T1000 (cell line): ENCODE measurements around the gene TMEM171.

Experiments used
- DNase-seq: peaks from one replicate; lab custom pipeline; 2025; ENCODE audit warnings: mixed read lengths; lab: John Stamatoyannopoulos, UW

TMEM171 gene

DNA sequence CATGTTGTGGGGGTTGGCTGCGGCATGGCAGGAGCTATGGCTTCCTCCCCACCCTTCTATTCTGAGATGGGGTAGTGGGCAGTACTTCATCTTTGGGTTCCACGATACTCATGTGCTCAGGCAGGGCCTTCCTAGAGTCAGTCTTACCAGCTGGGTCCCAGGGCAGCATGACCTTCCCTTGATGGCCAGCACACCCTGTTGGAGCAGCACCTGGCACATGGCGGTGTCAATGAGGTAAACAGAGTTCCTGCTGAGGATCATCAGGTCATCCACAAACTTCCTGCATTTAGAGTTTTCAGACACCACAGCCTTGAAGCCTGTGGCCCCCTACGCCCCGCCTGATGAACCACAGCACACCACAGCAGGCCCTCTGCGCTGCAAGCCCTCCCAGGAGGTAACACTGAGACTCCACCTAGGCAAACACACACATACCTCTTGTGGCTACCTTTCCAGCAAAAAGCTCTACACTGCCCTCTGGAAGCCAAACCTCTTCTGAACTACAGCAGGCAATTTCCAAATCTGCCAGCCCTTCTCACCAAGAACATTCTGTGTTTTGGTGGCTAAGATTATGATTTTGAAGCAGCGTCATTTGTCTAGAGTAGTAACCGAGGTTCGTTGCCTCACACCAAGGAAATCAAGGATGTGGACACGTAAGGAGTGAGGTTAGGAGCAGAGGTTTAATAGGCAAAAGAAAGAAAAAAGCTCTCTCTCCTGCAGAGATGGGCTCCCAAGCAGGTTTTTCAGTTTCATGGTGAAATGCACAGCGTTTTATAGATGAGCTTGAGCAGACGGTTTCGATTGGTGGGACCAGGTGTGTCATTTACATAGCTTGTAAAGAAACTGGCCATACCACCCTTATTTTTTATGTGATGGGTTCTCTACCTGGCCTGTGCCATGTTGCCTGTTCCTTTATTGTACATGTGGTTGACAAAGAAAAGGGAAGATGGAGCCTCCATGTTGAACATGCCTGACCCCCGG lies 32.3 kb downstream of the TMEM171 start:
- DNase-seq = no peak

DNA sequence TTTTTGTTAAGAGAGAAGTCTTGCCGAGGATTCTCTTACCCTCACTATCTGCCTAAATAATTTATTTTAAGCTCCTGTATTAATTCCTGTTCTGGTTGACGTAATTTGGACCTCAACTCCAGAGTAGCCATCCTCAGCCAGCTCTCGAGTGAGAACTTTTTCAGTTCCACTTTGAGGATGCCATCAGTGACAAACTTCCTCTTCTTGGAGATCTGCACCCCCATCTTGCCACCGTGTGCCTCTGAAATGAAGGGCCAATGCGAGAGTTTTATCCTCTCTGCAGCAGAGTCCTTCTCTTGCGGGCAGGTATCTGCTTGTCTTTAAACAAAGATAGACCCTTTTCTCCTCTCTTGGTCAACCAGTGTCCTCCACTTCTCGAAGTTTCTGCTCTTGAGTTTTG lies 33.1 kb downstream of the TMEM171 start:
- no peak for DNase-seq

DNA sequence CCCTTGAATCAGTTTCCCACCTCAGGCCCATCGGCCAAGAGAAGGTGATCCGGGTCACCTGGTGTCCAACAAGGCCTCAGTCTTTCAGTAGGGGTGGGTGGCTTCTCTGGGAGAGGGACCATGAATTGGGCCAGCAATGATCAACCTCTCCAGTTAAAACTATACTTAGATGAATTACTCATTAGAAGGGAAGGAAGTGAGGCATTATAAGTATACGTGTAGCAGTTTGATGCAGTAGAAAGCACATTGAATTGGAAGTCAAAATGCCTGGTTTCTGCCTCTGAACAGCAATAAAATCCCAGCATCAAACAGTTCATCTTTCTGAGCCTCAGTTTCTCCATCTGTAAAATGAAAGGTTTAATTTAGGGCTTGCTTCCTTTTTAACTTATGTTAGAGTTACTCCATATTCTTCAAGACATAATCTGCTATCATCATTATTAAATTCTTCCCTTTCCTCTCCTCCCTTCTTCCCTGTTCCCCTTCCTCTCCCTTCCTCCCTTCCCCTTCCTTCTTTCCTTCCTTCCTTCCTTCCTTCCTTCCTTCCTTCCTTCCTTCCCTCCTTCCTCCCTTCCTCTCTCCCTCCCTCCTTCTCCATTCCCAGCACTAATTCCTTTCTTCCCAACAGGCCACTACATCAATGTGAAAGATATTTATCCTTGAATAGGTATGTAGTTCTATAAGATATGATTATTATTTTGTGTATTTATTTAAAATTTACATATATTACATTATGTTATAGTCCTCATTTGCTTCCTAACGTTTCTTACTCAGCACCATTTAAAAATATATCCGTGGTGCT lies 34.0 kb downstream of the TMEM171 start:
- DNase-seq = no peak

DNA sequence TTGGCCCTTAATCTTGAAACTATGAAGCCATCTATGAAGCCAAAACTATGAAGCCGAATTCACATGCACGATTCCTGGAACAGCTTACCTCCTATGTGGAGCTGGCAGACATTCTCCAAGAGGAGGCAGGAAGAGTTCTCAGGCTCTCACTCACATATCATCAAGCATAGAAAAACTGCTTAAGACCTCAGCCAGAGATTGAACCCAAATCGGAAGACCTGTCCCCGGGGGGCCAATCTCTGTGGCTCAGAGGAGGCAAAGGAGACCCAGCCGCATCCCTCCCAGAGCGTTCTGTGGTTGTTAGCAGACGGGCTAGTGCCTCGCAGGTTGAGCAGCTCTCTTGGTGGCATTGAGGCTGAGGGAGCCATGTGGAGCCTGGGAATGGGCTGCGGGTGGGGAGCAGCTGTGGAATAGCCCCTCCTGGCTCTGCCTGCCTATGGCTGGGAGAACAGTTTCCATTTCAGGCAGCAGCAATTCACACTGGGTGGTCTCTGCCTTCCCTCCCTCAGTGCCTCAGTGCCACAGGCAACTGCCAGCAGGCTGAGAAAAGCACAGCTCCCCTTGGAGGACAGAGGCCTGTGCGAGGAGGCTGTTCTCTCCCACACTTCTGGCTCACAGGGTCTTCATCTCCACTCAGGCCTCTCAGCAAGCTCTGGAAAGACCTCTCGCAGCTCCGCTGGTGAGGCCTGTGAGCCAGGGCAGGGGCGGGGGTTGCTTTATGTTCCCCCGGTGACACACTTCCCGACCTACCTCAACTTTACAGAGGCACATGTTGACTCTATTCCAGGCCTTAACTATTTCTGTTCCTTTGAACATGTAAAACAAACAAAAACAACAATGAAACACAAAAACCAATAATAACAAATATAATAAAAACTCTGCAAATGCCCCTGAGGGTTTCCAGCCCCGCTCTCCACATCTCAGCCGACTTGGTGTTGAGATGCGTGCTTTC lies 35.2 kb downstream of the TMEM171 start:
- DNase-seq = no peak

DNA sequence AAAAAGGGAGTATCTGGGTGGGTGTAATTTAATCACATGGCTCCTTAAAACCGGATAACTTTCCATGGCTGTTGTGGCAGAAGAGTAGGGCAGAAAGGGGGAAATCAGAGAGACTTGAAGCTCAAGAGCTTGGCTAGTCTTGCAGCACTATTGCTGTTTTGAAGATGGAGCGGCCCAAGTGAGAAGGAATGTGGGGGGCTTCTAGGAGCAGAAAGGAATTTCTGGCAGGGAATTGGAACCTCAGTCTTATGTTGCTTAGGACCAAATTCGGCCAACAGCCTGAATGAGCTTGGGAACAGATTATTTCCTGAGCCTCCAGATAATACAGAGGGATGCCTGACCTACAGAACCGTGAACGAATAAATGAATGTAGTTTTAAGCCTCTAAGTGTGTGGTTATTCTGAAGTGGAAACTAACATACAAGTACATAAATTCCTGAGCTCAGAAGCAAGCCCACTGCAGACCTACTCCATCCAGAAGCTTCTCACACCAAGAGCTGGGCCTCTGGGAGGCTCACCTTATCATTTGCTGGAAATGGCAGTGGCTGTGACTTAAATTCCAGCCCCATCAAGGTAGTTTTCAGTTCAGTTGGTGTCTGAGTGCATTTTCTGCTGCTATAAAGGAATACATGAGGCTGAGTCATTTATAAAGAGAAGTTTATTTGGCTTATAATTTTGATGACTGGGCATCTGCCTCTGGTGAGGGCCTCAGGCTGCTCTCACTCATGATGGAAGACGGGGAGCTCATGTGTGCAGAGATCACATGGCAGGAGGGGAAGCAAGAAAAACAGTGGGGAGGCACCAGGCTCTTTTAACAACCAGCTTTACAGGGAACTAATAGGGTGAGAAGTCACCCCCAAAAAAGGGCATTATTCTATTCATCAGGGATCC lies 37.3 kb downstream of the TMEM171 start:
- DNase-seq = no peak

DNA sequence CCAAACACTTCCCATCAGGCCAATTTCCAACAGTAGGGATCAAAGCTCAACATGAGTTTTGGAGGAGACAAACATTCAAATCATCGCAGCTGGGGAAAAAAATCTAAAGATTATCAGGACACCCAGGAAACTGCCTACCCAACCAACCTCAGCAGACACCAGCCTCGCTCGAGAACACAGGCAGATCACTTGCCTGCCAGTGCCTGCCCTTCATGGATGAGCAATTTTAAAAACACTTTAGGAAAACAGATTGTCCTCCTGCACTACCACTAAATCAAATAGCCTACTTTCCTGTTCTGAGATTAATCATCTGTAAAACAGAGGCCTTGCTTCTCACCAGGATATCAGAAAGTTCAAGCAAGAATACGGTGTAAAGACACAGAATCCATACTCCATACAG lies 37.9 kb downstream of the TMEM171 start:
- DNase-seq = no peak

DNA sequence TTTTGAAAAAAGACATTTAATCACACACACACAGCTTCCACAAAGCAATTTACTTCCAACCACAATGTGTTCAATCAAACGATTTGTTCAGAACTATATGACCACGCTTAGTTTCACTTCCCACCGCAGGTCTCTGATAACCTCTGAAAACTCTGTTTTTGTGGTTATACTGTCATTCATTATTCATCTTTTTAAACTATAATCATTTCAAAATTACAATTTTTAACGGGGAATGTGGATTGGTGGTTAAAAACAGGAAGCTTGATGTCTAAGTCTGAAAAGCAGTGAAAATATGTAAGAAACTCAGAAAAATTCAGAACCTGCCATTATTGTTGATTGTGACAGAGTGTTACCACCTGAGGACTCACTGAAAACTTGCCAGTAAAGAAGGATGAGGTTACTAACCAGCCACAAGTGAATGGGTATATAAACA lies 39.9 kb downstream of the TMEM171 start:
- DNase-seq = no peak

DNA sequence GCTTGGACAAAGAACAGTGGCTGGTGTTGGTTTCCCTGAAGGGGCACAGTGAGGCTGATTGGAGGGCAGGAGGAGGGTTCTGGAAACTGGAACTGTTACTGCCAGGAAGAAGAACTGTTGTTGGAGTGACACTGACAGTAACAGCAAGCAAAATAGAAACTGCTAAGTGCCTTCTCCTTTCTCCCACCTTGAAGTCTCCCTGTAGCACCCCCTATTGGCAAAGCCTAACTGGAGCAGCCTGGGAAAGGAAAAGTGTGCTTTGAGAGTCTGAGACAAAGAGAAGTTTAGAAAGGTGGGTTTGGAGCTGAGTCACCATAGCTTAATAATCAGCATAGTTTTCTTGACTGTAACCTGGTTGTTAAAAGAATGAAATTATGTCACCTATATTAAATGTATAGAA lies 50.1 kb downstream of the TMEM171 start:
- DNase-seq = no peak

DNA sequence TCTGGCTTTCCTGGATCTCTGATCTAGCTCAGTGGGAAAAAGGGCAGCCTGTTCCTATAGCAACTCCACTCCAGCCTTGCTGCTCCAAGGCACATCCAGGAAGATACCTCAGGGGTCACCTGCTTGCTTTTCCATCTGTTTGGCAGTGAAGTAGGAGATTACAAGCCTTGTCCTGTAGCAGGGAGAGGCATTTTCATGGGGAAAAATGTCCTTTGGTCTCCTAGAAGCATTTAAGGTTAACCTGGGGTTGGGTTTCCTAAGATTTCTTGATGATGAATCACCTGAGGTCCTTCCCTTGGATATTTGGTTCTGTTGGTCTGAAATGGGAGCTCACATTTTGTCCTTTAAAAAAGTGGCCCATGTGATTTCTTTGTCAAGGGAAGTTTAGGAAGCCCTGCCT lies 51.1 kb downstream of the TMEM171 start:
- DNase-seq = no peak

DNA sequence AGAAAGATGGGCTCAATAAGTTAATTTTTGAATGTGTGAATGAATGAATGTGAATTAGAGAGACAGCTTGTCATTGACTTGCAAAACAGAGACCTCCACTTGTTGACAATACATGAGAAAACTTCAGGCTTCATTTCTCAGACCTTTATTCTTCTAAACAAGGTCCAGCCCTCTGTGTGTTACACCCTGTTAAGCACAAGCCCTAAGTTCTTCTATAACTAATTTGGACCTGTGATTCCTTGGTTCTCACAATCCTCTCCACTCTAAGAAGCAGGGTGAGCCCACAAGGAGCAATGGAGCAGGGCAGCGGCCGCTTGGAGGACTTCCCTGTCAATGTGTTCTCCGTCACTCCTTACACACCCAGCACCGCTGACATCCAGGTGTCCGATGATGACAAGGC lies 52.6 kb downstream of the TMEM171 start, which contains the start of gene TMEM174:
TSS of gene TMEM174 (plus strand) at position 243 of the 400 bp plus-strand sequence. CDS start at position 294, 51 bp downstream.
- no peak for DNase-seq

DNA sequence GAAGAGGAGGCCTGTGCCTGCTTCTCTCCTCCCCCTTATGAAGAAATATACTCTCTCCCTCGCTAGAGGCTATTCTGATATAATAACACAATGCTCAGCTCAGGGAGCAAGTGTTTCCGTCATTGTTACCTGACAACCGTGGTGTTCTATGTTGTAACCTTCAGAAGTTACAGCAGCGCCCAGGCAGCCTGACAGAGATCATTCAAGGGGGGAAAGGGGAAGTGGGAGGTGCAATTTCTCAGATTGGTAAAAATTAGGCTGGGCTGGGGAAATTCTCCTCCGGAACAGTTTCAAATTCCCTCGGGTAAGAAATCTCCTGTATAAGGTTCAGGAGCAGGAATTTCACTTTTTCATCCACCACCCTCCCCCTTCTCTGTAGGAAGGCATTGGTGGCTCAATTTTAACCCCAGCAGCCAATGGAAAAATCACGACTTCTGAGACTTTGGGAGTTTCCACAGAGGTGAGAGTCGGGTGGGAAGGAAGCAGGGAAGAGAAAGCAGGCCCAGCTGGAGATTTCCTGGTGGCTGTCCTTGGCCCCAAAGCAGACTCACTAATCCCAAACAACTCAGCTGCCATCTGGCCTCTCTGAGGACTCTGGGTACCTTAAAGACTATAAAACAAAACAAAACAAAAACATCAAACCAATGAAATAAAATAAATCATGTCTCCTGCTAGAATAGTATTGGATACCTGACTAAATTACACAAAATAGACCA lies 53.9 kb downstream of the TMEM171 start:
- no peak for DNase-seq

DNA sequence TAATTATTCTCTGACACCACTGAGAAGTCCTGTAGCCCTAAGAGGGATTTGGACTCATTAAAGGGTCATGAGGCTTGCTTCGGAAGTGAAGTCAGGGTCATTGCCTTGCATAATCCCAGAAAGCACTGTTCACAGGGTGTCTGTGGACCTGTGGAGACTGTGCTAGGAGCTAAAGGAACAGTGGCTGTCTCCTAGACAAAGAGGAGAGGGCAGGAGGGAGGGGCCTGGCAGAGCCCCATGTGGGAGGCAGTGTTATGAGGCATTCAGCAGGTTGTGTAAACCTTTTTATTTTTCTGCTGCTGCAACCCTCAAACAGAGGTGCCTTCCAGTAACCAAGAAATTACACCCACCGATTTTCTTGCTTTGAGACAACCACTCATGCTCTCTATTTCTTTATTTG lies 55.9 kb downstream of the TMEM171 start:
- no peak for DNase-seq

DNA sequence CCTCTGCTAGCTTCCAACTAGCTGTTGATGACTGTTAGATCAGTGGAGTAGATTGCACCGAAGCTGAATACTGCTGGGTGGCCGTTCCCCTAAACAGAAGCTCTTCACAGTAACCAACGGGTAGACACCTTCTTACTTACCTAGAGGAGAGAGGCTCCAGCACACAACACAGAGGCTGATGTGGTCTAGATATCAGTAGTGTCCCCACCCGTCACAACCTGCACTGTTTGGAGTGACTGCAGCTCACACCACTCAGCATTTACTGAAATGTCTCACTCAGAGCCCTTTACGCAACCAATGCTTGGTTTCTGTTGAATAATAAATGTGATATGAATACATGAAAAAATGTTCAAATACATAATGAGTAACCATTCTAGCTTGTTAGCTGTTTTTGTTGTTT lies 57.9 kb downstream of the TMEM171 start:
- DNase-seq = no peak

DNA sequence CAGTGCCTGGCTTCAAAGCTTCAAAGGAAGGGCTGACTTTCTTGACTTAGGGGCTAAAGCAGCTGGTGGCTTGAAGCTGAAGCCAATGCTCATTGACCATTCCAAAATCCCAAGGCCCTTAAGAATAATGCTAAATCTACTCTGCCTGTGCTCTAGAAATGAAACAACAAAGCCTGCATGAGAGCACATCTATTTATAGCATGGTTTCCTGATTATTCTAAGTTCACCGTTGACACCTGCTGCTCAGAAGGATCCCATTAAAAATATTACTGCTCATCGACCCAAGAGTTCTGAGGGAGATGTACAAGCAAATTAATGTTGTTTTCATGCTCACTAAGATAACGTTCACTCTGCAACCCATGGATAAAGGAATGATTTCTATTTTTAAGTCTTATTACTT lies 59.4 kb downstream of the TMEM171 start:
- DNase-seq = no peak

DNA sequence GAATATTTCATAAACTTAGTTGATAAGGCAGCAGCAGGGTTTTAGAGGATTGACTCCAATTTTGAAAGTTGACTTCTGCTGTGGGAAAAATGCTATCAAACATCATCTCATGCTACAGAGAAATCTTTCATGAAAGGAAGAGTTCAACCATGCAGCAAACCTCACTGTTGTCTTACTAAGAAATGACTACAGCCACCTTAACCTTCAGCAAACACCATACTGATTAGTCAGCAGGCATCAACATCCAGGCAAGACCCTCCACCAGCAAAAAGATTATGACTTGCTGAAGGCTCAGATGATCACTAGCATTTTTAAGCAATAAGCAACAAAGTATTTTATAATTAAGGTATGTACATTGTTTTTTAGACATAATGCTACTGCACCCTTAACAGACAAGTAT lies 60.2 kb downstream of the TMEM171 start:
- no peak for DNase-seq
